Dermis microvascular lymphatic vessel endothelial cell (primary cell): ENCODE results near the gene R3HDM2. TPM values are rescaled to one million over a fixed set of nuclear protein-coding genes. Genes with fewer than 3 reads are reported as not detected.
A peak's percentile ranks its signal among the peaks of the same experiment; 100 is the strongest.
"Not testable (repeated sequence)": the region's sequence is repeated elsewhere in the genome, so short reads cannot be mapped to it uniquely, and the experiment has no call there.

Experiments
- DNase-seq, 2 donors: peaks; one replicate each; pipeline versions ENCODE4 v3.0.0 to v3.0.0-alpha.2; 2010; ENCODE audit warnings: low read depth in 2 of 2
- total RNA-seq: library from RNA; depleted of rRNA; stranded (reverse); fragments of >200 nt; gene quantifications from 2 replicates; pipeline ENCODE4 v1.2.1, GENCODE V29; 2014

Gene R3HDM2
- total RNA-seq, 1 donor from 2014 or later, result 3.1 TPM

DNA sequence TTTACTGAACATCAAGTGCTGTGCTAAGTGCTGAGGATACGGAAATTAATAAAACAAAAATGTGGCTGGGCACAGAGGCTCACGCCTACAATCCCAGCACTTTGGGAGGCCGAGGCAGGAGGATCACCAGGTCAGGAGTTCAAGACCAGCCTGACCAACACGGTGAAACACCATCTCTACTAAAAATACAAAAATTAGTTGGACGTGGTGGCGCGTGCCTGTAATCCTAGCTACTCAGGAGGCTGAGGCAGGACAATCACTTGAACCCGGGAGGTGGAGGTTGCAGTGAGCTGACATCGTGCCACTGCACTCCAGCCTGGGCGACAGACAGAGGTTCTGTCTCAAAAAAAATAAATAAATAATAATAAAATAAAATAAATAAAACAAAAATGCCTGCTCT is 3.9 kb downstream of the R3HDM2 start:
- DNase-seq, result not testable (repeated sequence)

DNA sequence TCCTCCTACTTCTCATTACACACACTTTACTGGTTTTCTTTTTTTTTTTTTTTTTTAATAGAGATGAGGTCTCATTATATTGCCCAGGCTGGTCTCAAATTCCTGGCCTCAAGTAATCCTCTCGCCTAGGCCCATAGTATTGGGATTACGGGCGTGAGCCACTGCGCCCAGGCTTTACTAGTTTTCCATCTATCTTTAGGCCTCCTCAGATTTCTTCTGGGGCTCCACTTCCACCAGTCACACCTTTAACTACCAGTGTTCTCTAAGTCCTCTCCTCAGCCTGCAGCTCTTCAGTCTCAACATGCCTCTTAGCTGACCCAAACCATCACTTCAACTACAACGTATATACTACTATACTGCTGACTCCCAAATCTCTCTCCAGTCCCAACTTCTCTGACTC is 10.4 kb downstream of the R3HDM2 start:
- no peak for DNase-seq

DNA sequence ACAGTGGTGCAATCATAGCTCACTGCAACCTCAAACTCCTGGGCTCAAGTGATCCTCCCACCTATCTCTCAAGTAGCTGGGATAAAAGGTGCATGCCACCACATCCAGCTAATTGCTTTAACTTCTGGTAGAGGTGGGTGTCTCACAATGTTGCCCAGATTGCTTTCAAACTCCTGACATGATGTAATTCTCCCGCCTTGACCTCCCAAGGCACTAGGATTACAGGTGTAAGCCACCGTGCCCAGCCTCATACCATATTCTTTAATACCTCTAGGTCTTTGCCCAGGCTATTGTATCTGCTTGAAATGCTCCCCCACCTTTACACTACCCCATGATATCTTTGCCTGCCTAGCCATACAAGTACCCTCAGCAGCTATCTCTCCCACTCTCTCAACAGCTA is 11.3 kb downstream of the R3HDM2 start:
- DNase-seq, result no peak

- no peak for DNase-seq
These were observed 12.6 kb downstream of the R3HDM2 start for GRCh38 chr12:57418255-57418654.

GRCh38 chr12:57416039-57416996 is 14.5 kb downstream of the R3HDM2 start:
- DNase-seq, result no peak

- no peak for DNase-seq
These were observed 15.8 kb downstream of the R3HDM2 start for GRCh38 chr12:57415088-57415487.

- not testable (repeated sequence) for DNase-seq
These were observed 16.7 kb downstream of the R3HDM2 start for GRCh38 chr12:57414160-57414559.

- no peak for DNase-seq
These were observed 20.3 kb downstream of the R3HDM2 start for GRCh38 chr12:57410534-57410933.

DNA sequence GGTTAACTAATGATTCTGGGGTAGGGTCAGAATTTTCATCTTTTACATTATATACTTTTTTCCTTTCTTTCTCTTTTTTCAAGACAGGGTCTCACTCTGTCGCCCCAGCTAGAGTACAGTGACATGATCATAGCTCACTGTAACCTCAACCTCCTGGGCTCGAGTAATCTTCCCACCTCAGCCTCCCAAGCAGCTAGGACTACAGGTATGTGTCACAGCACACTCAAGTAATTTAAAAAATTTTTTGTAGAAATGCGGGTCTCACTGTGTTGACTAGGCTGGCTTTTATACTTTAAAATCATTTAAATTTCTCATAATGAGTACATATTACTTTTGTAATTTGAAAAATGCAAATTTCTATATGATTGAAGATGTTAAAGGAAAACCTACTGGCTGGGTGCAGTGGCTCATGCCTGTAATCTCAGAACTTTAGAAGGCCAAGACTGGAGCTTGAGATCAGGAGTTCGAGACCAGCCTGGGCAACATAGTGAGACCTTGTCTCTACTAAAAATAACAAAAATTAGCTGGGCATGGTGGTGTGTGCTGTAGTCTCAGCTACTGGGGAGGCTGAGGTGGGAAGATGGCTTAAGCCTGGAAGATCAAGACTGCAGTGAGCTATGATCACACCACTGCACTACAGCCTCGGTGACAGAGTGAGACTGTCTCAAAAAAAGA is 25.7 kb downstream of the R3HDM2 start:
- DNase-seq, result no peak

DNA sequence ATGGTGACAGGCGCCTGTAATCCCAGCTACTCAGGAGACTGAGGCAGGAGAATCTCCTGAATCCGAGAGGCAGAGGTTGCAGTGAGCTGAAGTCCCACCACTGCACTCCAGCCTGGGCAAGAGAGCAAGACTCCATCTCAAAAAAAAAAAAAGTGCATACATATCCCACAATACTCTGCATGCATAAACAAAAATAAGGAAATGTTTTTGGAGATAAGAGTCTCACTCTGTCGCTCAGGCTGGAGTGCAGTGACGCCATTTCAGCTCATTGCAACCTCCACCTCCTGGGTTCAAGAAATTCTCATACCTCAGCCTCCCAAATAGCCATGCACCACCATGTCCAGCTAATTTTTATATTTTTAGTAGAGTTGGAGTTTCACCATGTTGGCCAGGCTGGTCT is 28.7 kb downstream of the R3HDM2 start:
- DNase-seq, result not testable (repeated sequence)

GRCh38 chr12:57401165-57401564 is 29.7 kb downstream of the R3HDM2 start:
- DNase-seq, result no peak

- DNase-seq, result peak in 1 of 2 donors; percentile 19
These were observed 31.0 kb downstream of the R3HDM2 start for GRCh38 chr12:57399718-57400463.

DNA sequence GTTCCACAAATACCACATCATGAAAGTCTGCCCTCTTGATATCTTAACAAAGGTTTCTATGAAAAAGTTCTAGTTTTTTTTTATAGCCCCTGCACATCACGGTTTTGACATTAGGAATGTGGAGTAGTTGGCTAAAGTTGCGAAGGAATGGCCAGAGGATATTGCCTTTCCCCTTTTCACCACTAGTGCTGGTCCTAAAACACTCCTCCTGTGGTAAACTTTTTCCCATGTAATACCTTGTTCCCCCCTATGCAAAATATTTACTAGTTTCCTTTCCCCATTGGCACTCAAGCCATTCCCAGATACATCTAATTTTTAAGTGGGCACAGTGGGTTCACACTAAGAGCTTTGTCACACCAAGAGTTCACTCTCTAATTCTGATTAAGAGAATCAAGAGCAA is 33.4 kb downstream of the R3HDM2 start:
- no peak for DNase-seq

DNA sequence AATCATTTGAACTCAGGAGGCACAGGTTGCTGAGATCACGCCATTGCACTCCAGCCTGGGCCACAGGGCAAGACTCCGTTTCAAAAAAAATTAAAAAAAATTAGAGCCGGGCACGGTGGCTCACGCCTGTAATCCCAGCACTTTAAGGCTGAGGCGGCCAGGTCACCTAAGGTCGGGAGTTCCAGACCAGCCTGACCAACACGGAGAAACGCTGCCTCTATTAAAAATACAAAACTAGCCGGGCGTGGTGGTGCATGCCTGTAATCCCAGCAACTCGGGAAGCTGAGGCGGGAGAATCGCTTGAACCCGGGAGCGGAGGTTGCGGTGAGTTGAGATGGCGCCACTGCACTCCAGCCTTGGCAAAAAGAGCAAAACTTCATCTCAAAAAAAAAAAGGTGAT is 35.7 kb downstream of the R3HDM2 start:
- DNase-seq, result no peak

GRCh38 chr12:57390174-57390573 is 40.7 kb downstream of the R3HDM2 start:
- no peak for DNase-seq

DNA sequence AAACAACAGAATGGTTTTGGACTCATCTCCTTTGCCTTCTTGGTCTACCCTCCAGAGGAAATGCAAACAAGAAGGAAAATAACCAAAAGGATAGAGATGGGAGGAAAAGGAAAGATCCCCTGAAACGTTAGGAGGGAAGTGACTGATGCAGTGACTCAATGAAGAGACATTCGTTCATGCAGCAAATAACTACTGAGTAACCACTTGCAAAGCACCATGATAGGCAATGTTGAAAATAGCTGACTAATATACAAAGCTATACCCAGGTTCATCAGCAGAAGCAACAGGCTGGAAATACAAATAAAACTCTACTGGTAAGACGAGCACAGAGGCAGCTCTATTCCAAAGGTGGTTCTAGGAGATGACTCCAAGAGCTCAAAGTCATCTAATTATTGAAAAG is 41.8 kb downstream of the R3HDM2 start:
- peak in 1 of 2 donors; percentile 68 for DNase-seq

DNA sequence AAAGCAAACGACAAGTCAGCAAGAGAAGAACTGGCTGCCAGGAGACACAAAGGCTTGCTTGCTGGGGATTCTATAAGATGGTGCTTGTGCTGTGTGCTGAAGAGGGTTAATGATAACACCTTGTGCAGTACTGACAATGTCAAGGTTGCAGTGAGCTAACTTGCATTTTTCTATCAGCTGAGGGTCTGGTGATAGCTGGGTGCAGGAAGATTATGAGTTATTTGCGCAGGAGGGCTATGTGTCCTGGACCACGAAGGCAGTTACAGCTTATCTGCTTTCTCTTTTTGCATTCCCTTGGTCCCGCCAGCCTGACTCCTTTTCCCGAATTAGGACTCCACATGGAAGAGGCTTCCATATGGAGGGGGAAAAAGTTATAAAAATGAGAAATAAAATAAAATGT is 42.4 kb downstream of the R3HDM2 start:
- DNase-seq, result no peak

DNA sequence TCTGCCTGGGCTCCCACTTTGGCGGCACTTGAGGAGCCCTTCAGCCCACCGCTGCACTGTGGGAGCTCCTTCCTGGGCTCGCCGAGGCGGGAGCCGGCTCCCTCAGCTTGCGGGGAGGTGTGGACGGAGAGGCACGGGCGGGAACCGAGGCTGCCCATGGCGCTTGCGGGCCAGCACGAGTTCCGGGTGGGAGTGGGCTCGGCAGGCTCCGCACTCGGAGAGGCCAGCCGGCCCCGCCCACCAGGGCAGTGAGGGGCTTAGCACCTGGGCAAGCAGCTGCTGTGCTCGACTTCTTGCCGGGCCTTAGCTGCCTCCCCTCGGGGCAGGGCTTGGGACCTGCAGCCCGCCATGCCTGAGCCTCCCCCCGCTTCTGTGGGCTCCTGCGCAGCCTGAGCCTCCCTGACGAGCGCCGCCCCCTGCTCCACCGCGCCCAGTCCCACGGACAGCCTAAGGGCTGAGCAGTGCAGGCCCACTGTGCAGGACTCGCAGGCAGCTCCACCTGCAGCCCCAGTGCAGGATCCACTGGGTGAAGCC is 44.6 kb downstream of the R3HDM2 start:
- DNase-seq, result no peak

- no peak for DNase-seq
These were observed 45.3 kb downstream of the R3HDM2 start for GRCh38 chr12:57385586-57385985.

DNA sequence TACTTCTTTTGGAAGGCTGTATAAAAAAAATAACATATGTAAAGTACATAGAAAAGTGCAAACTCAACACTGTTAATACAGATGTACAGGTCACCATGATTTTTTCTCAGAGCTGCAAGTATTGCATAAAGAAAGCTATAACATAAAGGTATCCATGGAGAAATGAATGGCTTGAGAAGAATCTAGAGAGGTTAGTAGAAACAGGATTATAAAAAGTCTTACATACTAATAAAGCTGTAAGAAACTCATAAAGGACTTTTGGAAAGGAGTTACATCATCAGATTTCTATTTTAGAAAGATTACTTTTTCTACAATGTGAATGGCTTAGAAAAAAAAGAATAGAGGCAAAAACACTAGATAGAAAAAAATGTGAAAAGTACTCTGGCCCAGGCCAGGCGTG is 46.4 kb downstream of the R3HDM2 start:
- no peak for DNase-seq

DNA sequence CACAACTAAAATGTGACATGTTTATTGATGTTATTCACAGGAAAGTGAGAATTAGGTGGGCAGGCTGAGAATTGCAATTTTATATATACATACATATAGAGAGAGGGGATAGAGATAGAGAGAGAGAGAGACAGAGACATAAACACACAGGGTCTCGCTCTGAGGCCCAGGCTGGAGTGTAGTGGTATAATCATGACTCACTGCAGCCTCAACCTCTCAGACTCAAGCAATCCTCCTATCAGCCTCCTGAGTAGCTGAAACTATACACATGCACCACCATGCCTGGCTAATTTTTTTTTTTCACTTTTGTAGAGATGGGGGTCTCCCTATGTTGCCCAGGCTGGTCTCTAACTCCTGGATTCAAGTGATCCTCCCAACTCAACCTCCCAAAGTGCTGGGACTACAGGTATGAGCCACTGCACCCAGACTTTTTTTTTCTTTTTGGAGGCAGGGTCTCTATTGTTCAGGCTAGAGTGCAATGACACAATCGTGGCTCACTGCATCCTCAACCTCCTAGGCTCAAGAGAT is 49.1 kb downstream of the R3HDM2 start:
- no peak for DNase-seq

DNA sequence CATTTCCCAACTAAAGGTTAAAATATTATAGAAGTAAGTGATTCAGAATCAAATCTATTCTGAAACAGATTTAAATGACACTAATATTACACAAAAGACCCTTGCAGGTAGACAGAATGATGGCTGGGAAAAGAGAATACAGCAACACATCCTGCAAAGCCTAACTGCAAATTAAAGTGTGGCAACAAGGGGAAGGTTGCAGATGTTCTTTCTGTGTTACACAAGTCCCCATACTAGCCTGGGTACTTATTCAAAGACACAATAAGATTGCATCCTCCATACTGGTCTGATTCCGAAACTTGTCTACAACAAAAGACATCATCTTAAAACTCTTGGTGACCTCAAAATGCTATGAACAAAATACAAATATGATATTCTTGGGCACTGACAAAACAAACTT is 50.5 kb downstream of the R3HDM2 start:
- no peak for DNase-seq
